Measurements from ENCODE around the gene HM13. TPM values are rescaled to one million over a fixed set of nuclear protein-coding genes. Genes with fewer than 3 reads are reported as not detected.

HM13 gene
- total RNA-seq, 4 donors from 2014 or later = 48.2 to 99.6 (median 58.1) TPM

DNA sequence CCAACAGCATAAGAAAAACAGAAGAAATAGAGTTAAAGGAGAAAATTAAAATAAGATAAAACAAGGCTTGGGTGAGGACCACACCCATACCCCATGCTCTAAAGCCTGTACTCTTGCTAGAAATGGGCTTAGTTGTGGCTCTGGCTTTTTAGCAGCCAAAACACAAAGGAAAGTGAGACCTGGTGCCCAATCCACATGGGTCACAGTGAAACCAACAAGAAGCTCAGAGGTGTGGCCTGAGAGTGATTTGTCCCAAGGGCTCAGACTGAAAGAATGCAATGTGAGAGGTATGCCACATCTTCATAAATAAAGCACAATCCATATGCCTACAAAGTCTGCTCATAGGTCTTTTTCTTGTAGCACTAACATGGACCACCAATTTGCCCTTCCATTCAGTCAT lies 21.1 kb downstream of the HM13 start:
- TF ChIP-seq, protein P1, sequence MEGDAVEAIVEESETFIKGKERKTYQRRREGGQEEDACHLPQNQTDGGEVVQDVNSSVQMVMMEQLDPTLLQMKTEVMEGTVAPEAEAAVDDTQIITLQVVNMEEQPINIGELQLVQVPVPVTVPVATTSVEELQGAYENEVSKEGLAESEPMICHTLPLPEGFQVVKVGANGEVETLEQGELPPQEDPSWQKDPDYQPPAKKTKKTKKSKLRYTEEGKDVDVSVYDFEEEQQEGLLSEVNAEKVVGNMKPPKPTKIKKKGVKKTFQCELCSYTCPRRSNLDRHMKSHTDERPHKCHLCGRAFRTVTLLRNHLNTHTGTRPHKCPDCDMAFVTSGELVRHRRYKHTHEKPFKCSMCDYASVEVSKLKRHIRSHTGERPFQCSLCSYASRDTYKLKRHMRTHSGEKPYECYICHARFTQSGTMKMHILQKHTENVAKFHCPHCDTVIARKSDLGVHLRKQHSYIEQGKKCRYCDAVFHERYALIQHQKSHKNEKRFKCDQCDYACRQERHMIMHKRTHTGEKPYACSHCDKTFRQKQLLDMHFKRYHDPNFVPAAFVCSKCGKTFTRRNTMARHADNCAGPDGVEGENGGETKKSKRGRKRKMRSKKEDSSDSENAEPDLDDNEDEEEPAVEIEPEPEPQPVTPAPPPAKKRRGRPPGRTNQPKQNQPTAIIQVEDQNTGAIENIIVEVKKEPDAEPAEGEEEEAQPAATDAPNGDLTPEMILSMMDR (IDR thresholded peaks at IDR 0.05; ENCODE audit: low read depth) = no peak

DNA sequence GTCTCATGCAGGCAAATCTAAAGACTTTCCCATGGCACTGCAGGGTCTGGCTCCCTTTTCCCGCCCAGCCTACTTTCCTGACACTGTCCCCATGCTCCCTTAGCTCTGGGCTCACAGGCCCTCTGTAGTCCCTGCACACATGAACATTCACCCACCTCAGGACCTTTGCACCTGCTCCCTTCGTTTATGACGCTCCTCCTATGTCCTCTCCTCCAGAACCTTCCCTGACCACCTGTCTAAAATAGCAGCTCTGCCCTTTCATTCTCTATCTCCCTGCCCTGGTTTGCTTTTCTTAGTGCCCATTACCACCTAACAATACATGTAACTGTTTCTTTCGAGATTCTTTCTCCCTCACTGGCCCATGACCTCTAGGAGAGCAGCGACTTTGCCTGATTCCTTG lies 22.3 kb downstream of the HM13 start:
- TF ChIP-seq, protein P1 (IDR thresholded peaks at IDR 0.05; ENCODE audit: low read depth) = no peak

DNA sequence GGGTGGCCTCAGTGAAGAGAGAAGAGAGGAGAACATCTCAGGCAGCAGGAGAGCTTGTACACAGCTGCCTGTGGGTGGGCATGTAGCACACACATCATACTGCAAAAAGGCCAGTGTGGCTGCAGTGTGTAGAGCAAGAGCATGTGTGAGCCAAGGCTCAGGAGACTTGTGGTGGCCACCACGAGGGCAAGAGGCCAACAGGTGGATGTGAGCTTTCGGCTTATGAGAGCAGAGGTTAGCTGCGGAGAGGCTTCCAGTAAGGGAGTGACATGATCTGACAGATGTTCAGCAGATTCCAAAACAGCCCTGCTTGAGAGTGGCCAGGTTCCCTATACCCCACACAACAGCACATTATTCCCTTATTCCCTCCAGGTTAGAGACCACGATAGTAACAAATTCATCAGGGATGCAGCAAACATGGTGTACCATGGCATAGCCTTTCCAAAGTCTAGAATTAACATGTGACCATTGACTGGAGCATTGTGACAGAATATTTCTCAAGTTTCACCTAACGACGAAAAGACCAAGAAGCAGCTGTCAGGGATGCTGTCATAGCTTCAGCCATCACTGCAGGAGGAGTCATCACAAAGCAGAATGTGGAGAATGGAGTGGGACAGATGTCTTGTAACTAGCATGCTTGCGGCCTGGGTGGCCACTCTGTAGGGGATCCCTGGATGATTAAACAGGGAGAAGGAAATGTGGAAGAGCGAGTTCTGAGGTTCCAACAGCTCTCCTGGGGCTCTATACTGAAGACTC lies 23.1 kb downstream of the HM13 start:
- TF ChIP-seq, protein P1 (IDR thresholded peaks at IDR 0.05; ENCODE audit: low read depth) = no peak

DNA sequence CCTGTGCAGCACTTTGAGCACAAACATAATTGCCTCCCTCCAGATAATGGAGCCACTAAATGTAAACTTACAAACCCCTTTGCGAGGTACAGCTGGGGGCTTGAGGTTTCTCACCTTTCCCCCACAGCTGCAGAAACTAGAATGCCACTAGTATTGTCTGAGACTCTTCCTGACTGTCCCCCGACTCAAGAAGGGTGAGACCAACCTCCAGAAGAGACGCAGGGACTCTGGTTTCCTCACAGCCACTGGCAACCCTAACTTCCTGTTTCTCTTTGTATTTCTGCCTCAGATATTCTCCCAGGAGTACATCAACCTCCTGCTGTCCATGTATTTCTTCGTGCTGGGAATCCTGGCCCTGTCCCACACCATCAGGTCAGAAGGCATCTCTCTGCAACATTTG lies 23.6 kb downstream of the HM13 start:
- TF ChIP-seq, protein P1 (IDR thresholded peaks at IDR 0.05; ENCODE audit: low read depth) = no peak

DNA sequence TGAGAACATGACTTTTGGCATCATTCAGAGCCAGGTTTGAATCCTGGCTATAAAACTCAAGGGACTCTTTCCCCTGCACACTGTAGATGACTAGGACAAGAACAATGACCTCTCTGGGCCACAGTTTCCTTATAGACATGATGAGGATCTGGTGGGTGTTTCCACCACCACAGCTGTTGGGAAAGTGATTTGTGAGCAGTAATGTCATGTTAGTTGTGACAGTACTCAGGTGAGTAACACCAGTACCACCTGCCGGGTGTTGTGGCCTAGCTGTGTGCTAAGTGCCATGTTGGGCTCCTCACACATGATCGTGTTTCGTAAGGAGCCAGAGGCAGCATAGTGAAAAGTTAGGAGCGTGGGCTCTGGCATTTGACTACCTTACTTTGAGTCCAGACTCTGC lies 24.1 kb downstream of the HM13 start:
- TF ChIP-seq, protein P1 (IDR thresholded peaks at IDR 0.05; ENCODE audit: low read depth) = no peak

DNA sequence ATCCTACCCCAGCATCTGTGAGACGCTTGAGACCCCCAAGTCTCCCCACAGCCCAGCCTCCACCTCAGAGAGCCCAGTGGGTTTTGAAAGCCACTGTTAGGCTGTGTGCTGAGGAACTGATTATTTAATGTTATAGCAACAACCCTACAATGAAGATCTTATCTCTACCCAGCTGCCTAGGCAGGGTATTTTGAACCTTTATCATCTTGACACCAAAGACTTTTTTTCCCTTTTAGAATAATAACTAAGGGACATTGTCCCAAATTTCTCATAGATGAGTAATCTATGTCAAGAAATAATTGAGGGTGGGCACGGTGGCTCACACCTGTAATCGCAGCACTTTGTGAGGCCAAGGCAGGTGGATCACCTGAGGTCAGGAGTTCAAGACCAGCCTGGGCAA lies 26.2 kb downstream of the HM13 start:
- TF ChIP-seq, protein P1 (IDR thresholded peaks at IDR 0.05; ENCODE audit: low read depth) = no peak

DNA sequence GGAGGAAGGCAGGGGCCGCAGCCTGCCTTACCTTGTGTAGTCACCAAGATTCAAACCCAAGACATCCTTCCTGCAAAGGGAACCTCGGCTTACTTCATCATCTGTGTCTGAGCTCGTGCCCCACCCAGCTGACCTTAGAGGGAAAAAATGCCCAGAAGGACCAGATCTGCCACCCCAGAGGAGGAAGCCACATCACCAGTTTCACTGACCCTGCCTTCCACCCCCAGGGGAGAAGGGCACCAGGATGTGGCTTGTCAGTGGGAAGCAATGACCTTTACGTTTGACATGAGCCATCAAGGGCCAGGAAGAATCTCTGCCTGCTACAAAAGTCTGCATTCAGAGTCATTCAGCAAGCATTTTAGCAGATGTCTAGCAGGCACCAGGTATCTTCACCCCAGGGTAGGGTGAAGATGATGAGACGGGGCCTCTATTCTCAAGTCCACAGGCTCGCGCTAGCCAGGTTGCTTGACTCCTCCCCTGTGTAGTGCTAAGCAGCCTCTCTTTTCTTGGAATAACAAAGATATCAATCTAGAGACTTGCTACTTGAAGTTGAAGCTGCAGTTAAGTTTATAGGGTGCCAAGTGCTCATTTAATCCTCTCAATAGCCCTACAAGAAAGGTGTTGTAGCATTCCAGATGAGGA lies 28.1 kb downstream of the HM13 start:
- TF ChIP-seq, protein P1 (IDR thresholded peaks at IDR 0.05; ENCODE audit: low read depth) = no peak

All from subcutaneous adipose tissue (tissue), 4 donors.